GM21528 (cell line): Measurements from ENCODE around the gene CHD5.
"Not testable (repeated sequence)": the region's sequence is repeated elsewhere in the genome, so short reads cannot be mapped to it uniquely, and the experiment has no call there.

ENCODE experiments used
- ATAC-seq: cut with Tn5 transposase; IDR thresholded peaks from one replicate; pipeline ENCODE4 v1.9.1; 2021; ENCODE audit warnings: mild to moderate bottlenecking, moderate library complexity; ENCODE audit not compliant: unreplicated experiment, low FRiP score

Gene CHD5

GRCh38 chr1:6092211-6092610 lies 87.9 kb downstream of the CHD5 start:
- ATAC-seq = no peak

- ATAC-seq = no peak
These were observed 88.4 kb downstream of the CHD5 start for GRCh38 chr1:6091823-6092109.

- ATAC-seq = no peak
These were observed 88.9 kb downstream of the CHD5 start for GRCh38 chr1:6090996-6091822.

- ATAC-seq = no peak
These were observed 89.8 kb downstream of the CHD5 start for GRCh38 chr1:6090288-6090687.

- ATAC-seq = no peak
These were observed 91.2 kb downstream of the CHD5 start for GRCh38 chr1:6088956-6089355.

- ATAC-seq = no peak
These were observed 92.2 kb downstream of the CHD5 start for GRCh38 chr1:6087958-6088357.

- ATAC-seq = no peak
These were observed 92.7 kb downstream of the CHD5 start for GRCh38 chr1:6087377-6087772.

GRCh38 chr1:6086762-6087376 lies 93.3 kb downstream of the CHD5 start:
- no peak for ATAC-seq

GRCh38 chr1:6086358-6086757 lies 93.8 kb downstream of the CHD5 start:
- ATAC-seq = no peak

GRCh38 chr1:6085666-6086065 lies 94.5 kb downstream of the CHD5 start:
- ATAC-seq = no peak

GRCh38 chr1:6084781-6085495 lies 95.2 kb downstream of the CHD5 start:
- no peak for ATAC-seq

- ATAC-seq = no peak
These were observed 96.2 kb downstream of the CHD5 start for GRCh38 chr1:6083801-6084446.

- ATAC-seq = no peak
These were observed 96.7 kb downstream of the CHD5 start for GRCh38 chr1:6083385-6083784.

- no peak for ATAC-seq
These were observed 97.6 kb downstream of the CHD5 start for GRCh38 chr1:6082430-6082971.

- ATAC-seq = no peak
These were observed 98.2 kb downstream of the CHD5 start for GRCh38 chr1:6081901-6082300.

- ATAC-seq = no peak
These were observed 99.7 kb downstream of the CHD5 start for GRCh38 chr1:6080469-6080868.

- no peak for ATAC-seq
These were observed 102.2 kb downstream of the CHD5 start for GRCh38 chr1:6077919-6078318.

GRCh38 chr1:6077506-6077905 lies 102.6 kb downstream of the CHD5 start:
- ATAC-seq = no peak

GRCh38 chr1:6077061-6077460 lies 103.1 kb downstream of the CHD5 start:
- ATAC-seq = not testable (repeated sequence)

- ATAC-seq = no peak
These were observed 104.4 kb downstream of the CHD5 start for GRCh38 chr1:6075748-6076147.
